Lower leg skin (tissue), 4 donors: Measurements from ENCODE around the gene HOXA13. TPM values are rescaled to one million over a fixed set of nuclear protein-coding genes. Genes with fewer than 3 reads are reported as not detected.

ENCODE experiments used
- DNase-seq, 2 donors: peaks; one replicate each; pipeline ENCODE4 v3.0.0-alpha.2; 2019; ENCODE audit warnings: low spot score in 2 of 2
- H3K4me3 ChIP-seq: fragments of 200-600 bp; sonication (generic); 2 replicates; pipeline ENCODE4 v1.5.1; 2017; ENCODE audit warnings: mild to moderate bottlenecking, low read depth; ENCODE audit not compliant: poor library complexity, severe bottlenecking
- CTCF ChIP-seq, 3 donors: fragments of 450-650 bp; IDR thresholded peaks; one replicate each; pipeline ENCODE4 v1.5.1; 2016; ENCODE audit warnings: antibody characterized with exemption in 3 of 3, mild to moderate bottlenecking in 3 of 3, moderate library complexity in 2 of 3
- POLR2A ChIP-seq, 2 donors: fragments of 450-650 bp; IDR thresholded peaks; one replicate each; pipeline ENCODE4 v1.6.1; 2016 to 2017; ENCODE audit warnings: antibody characterized with exemption in 2 of 2, mild to moderate bottlenecking in 1 of 2, moderate library complexity in 1 of 2
- WGBS, 2 donors: methylation state at CpG; one replicate each; pipeline ENCODE4 v1.1.5; 2018; 5-methylcytosine and 5-hydroxymethylcytosine counted together
- intact Hi-C: fragments of 100-400 bp; cut with DNase I; formaldehyde crosslinking; loops from one replicate; pipeline ENCODE4 v1.15.0; 2023; ENCODE audit warnings: low total_unique reads
- total RNA-seq, 4 donors: library from RNA; depleted of rRNA; stranded (reverse); fragments of >200 nt; gene quantifications; one replicate each; pipeline ENCODE4 v1.1.0, GENCODE V29; 2016

HOXA13 gene
- total RNA-seq, 4 donors from 2014 or later, result 0.11 to 0.54 (median 0.27) TPM

GRCh38 chr7:27177795-27178320, 22.0 kb downstream of the HOXA13 start:
- WGBS, 2 donors, result 54 to 57% methylated on average over 5 of the region's 5 CpGs
- no peak overlapping the region for H3K4me3 ChIP-seq
- intact Hi-C loops, result no loop called here
- peak in 1 of 2 donors; percentile 75 for DNase-seq
- TF ChIP-seq POLR2A (IDR thresholded peaks at IDR 0.05) (no peak), CTCF (IDR thresholded peaks at IDR 0.05) (no peak)

- intact Hi-C loops, result no loop called here
- no peak for TF ChIP-seq CTCF (IDR thresholded peaks at IDR 0.05)
- TF ChIP-seq POLR2A (IDR thresholded peaks at IDR 0.05), result no peak
- WGBS, 2 donors, result 61 to 67% methylated on average over 22 of the region's 22 CpGs
- peak in 1 of 2 donors; percentile 86 for DNase-seq
- no peak overlapping the region for H3K4me3 ChIP-seq
These were observed 22.7 kb downstream of the HOXA13 start for GRCh38 chr7:27176962-27177794.

- H3K4me3 ChIP-seq, result no peak overlapping the region
- TF ChIP-seq CTCF (IDR thresholded peaks at IDR 0.05) (no peak), POLR2A (IDR thresholded peaks at IDR 0.05) (no peak)
- intact Hi-C loops, result no loop called here
- peak in 1 of 2 donors; percentile 84 for DNase-seq
- 56 to 60% methylated on average over 3 of the region's 3 CpGs for WGBS, 2 donors
These were observed 23.4 kb downstream of the HOXA13 start for GRCh38 chr7:27176524-27176845.

GRCh38 chr7:27175626-27176523, 24.0 kb downstream of the HOXA13 start:
- DNase-seq, result peak in 1 of 2 donors; percentile 79
- 67 to 68% methylated on average over 37 of the region's 40 CpGs for WGBS, 2 donors
- intact Hi-C loops, result no loop called here
- H3K4me3 ChIP-seq, result no peak overlapping the region
- no peak for TF ChIP-seq POLR2A (IDR thresholded peaks at IDR 0.05)
- no peak for TF ChIP-seq CTCF (IDR thresholded peaks at IDR 0.05)

- H3K4me3 ChIP-seq, result no peak overlapping the region
- 65 to 75% methylated on average over 12 of the region's 12 CpGs for WGBS, 2 donors
- no peak for TF ChIP-seq POLR2A (IDR thresholded peaks at IDR 0.05)
- no peak for TF ChIP-seq CTCF (IDR thresholded peaks at IDR 0.05)
- intact Hi-C loops, result no loop called here
- DNase-seq, result peak in 1 of 2 donors; percentile 90
These were observed 24.8 kb downstream of the HOXA13 start for GRCh38 chr7:27174874-27175625.
